Osteoblast (primary cell): ENCODE data around the gene GLRX3. TPM values are rescaled to one million over a fixed set of nuclear protein-coding genes. Genes with fewer than 3 reads are reported as not detected.
A peak's percentile ranks its signal among the peaks of the same experiment; 100 is the strongest.

Experiments used
- DNase-seq: peaks from one replicate; pipeline ENCODE4 v3.0.0; 2011; ENCODE audit warnings: low spot score, mixed read lengths; ENCODE audit not compliant: insufficient read length; ENCODE audit errors: missing footprints
- H2AFZ ChIP-seq: 2 replicates; pipeline ENCODE4 v1.6.0; 2011; ENCODE audit warnings: mild to moderate bottlenecking, low read length
- H3K27ac ChIP-seq: 2 replicates; pipeline ENCODE4 v1.5.1; 2011; ENCODE audit warnings: mild to moderate bottlenecking, low read depth, low read length, moderate library complexity
- H3K27me3 ChIP-seq: 2 replicates; pipeline ENCODE4 v1.6.0; 2012; ENCODE audit warnings: mild to moderate bottlenecking, control low read depth, inconsistent platforms, low read length, moderate library complexity; ENCODE audit not compliant: insufficient read depth
- H3K36me3 ChIP-seq: 2 replicates; pipeline ENCODE4 v1.5.1; 2011; ENCODE audit warnings: mild to moderate bottlenecking, low read length, control low read depth, moderate library complexity; ENCODE audit not compliant: insufficient read depth
- H3K4me1 ChIP-seq: 2 replicates; pipeline ENCODE4 v1.5.1; 2011; ENCODE audit warnings: mild to moderate bottlenecking, low read length, control low read depth, moderate library complexity; ENCODE audit not compliant: insufficient read depth
- H3K4me2 ChIP-seq: 2 replicates; pipeline ENCODE4 v1.6.0; 2011; ENCODE audit warnings: mild to moderate bottlenecking, low read length; ENCODE audit not compliant: insufficient read depth
- H3K4me3 ChIP-seq: fragments of 200-600 bp; sonication (generic); 3 replicates; pipeline ENCODE4 v1.5.1; 2012; ENCODE audit warnings: mild to moderate bottlenecking, low read length, inconsistent platforms; ENCODE audit not compliant: insufficient read depth
- H3K79me2 ChIP-seq: 2 replicates; pipeline ENCODE4 v1.6.0; 2012; ENCODE audit warnings: mild to moderate bottlenecking, low read length, control low read depth, inconsistent platforms; ENCODE audit not compliant: insufficient read depth
- H3K9me3 ChIP-seq: 2 replicates; pipeline ENCODE4 v1.5.1; 2011; ENCODE audit warnings: low read depth, low read length, control low read depth
- H4K20me1 ChIP-seq: 2 replicates; pipeline ENCODE4 v1.6.0; 2012; ENCODE audit warnings: mild to moderate bottlenecking, low read length, control low read depth; ENCODE audit not compliant: insufficient read depth
- total RNA-seq: library from RNA; depleted of rRNA; stranded (reverse); fragments of >200 nt; gene quantifications from 2 replicates; pipeline ENCODE4 v1.2.3, GENCODE V29; 2012
- TF ChIP-seq, protein P1 (sequence below): IDR thresholded peaks from 2 replicates; pipeline ENCODE4 v1.5.1; 2011; ENCODE audit warnings: mild to moderate bottlenecking, low read depth, low read length, moderate library complexity; ENCODE audit errors: extremely low read depth

GLRX3 gene
- total RNA-seq, 1 donor = 74.9 TPM

- H3K9me3 ChIP-seq = no peaks in the 10 kb centered on the region
- TF ChIP-seq, protein P1, sequence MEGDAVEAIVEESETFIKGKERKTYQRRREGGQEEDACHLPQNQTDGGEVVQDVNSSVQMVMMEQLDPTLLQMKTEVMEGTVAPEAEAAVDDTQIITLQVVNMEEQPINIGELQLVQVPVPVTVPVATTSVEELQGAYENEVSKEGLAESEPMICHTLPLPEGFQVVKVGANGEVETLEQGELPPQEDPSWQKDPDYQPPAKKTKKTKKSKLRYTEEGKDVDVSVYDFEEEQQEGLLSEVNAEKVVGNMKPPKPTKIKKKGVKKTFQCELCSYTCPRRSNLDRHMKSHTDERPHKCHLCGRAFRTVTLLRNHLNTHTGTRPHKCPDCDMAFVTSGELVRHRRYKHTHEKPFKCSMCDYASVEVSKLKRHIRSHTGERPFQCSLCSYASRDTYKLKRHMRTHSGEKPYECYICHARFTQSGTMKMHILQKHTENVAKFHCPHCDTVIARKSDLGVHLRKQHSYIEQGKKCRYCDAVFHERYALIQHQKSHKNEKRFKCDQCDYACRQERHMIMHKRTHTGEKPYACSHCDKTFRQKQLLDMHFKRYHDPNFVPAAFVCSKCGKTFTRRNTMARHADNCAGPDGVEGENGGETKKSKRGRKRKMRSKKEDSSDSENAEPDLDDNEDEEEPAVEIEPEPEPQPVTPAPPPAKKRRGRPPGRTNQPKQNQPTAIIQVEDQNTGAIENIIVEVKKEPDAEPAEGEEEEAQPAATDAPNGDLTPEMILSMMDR = no peak
Measured at GRCh38 chr10:130215931-130216231, 79.7 kb downstream of the GLRX3 start.

DNA sequence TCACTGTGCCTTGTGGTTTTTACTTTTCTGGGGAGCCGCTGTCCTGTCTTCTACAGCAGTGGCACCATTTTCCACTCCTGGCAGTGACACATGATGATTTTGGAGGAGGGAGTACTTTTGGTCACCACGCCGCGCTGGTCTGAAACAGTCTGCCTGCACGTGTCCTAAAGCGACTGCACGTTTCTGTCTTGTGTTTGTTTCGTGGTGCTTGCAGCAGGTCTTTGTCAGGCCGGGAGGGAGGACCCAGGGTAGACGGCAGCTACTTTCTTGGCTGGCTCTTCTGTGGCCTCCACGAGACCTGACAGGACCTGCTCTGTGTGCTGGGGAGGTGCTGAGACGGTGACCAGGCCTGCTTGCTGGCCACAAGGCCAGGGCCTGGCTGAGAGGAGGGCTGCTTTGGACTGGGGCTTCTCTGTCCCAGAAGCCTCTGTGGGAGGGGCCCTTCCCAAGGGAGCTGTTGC, 82.0 kb downstream of the GLRX3 start:
- Histone ChIP-seq H3K36me3 (no peaks in the 10 kb centered on the region), H3K4me3 (no peak overlapping the region), H3K27ac (no peak overlapping the region), H3K4me2 (no peak overlapping the region), H3K9me3 (no peaks in the 10 kb centered on the region), H3K79me2 (no peaks in the 10 kb centered on the region), H4K20me1 (no peaks in the 10 kb centered on the region), H2AFZ (no peak overlapping the region), H3K4me1 (no peaks in the 10 kb centered on the region), H3K27me3 (no peaks in the 10 kb centered on the region)
- TF ChIP-seq, protein P1 = no peak
- peak; percentile 14 for DNase-seq

More at GRCh38 chr10:130215931-130216231, 79.7 kb downstream of the GLRX3 start:
- peak; percentile 57 for DNase-seq
- Histone ChIP-seq H3K4me1 (no peaks in the 10 kb centered on the region), H3K27me3 (no peaks in the 10 kb centered on the region), H3K79me2 (no peaks in the 10 kb centered on the region), H3K4me2 (no peak overlapping the region), H4K20me1 (no peaks in the 10 kb centered on the region), H3K4me3 (no peak overlapping the region), H2AFZ (no peak overlapping the region), H3K27ac (no peak overlapping the region), H3K36me3 (no peaks in the 10 kb centered on the region)

- peak; percentile 21 for DNase-seq
- Histone ChIP-seq H3K27me3 (no peaks in the 10 kb centered on the region), H3K4me1 (no peaks in the 10 kb centered on the region), H3K4me2 (no peak overlapping the region), H3K4me3 (no peak overlapping the region), H3K36me3 (no peaks in the 10 kb centered on the region), H3K79me2 (no peaks in the 10 kb centered on the region), H2AFZ (no peak overlapping the region), H4K20me1 (no peaks in the 10 kb centered on the region), H3K9me3 (no peaks in the 10 kb centered on the region), H3K27ac (no peak overlapping the region)
- TF ChIP-seq, protein P1 = no peak
Measured at GRCh38 chr10:130218936-130219335, 82.7 kb downstream of the GLRX3 start.

DNA sequence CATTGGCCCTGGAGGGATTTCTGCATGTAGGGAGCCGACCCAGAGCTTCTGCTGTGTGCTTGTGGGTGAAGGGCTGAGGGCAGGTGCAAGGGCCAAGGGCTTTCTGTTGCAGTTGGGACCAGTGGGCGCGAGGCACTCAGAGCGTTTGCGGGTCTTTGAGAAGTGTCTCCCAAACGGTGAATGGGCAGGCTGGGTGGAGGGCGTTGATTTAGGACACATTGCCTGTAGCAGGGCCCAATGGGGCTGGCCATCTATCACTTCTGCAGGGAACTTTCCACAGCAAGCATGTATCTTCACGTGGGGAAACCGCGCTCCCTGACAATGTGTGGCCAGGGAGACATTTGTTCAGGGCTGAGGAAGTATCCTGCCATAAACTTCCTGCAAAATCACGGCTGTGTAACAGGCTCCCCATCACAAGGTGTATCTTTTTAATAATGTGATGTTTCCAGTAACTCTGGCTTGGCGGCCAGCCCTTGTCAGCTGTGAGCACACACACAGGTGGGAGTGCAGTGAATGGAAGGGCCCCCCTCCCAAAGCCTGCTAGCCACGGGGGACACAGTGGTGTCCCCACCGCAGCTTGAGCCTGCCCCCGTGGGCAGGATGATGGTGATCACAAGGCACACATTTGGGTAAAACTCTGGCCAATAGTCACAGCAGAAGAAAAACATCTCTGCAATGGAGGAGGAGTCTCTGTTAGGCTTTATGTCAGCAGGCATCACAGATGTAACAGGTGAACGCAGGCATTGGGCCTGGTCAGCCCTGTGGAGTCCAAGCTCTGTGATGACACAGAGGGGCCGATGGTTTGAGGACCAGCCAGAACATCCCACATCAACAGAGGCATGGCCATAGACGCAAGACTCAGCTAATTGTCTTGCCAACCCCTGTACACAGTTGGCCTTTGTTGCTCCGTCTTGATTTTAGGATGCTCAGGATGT, 84.3 kb downstream of the GLRX3 start:
- no peak for DNase-seq
- Histone ChIP-seq H3K4me3 (no peak overlapping the region), H4K20me1 (no peaks in the 10 kb centered on the region), H3K79me2 (no peaks in the 10 kb centered on the region), H3K27me3 (no peaks in the 10 kb centered on the region), H2AFZ (no peak overlapping the region), H3K27ac (no peak overlapping the region), H3K4me1 (no peaks in the 10 kb centered on the region), H3K9me3 (no peaks in the 10 kb centered on the region), H3K36me3 (no peaks in the 10 kb centered on the region), H3K4me2 (no peak overlapping the region)
- TF ChIP-seq, protein P1 = no peak
